ENCODE data around the gene PILRA. TPM values are rescaled to one million over a fixed set of nuclear protein-coding genes. Genes with fewer than 3 reads are reported as not detected.

Gene PILRA
- total RNA-seq, 1 experiment from 2014 or later = 1.8 TPM

GRCh38 chr7:100384628-100385294, 11.5 kb downstream of the PILRA start (continued):
- TF ChIP-seq GTF2I (CRISPR knock-in tag; conservative IDR thresholded peaks at IDR 0.05) = no peak
- no peak for TF ChIP-seq MAX (CRISPR knock-in tag; IDR thresholded peaks at IDR 0.05)
- TF ChIP-seq ATF2 (CRISPR knock-in tag; IDR thresholded peaks at IDR 0.05; ENCODE audit: borderline replicate concordance, low read depth) = no peak
- no peak for TF ChIP-seq ZNF219 (CRISPR knock-in tag; IDR thresholded peaks at IDR 0.05; ENCODE audit: borderline replicate concordance)
- TF ChIP-seq FOXJ3 (CRISPR knock-in tag; IDR thresholded peaks at IDR 0.05; ENCODE audit: borderline replicate concordance) = no peak
- TF ChIP-seq NFYB (CRISPR knock-in tag; conservative IDR thresholded peaks at IDR 0.05; ENCODE audit: low read depth) = no peak

GRCh38 chr7:100386940-100387339, 13.7 kb downstream of the PILRA start:
- CTCF ChIA-PET = interaction anchor here (0.9 to 3.6 kb wide), 3 partner anchors 11 to 69 kb away, joined by 3 to 10 read pairs (median 4); no protein-coding TSS in a partner anchor
- H3K27ac Mint-ChIP-seq = no peak overlapping the region
- TF ChIP-seq CTCF (IDR thresholded peaks at IDR 0.05) (no peak), AFF4 (CRISPR knock-in tag; IDR thresholded peaks at IDR 0.05; ENCODE audit: borderline replicate concordance) (no peak), KAT7 (CRISPR knock-in tag; IDR thresholded peaks at IDR 0.05; ENCODE audit: borderline replicate concordance) (no peak), NR2C2 (CRISPR knock-in tag; IDR thresholded peaks at IDR 0.05) (no peak), MLX (CRISPR knock-in tag; IDR thresholded peaks at IDR 0.05) (no peak), TP53 (CRISPR knock-in tag; IDR thresholded peaks at IDR 0.05) (no peak), ATF1 (CRISPR knock-in tag; IDR thresholded peaks at IDR 0.05) (no peak), NFE2L1 (CRISPR knock-in tag; IDR thresholded peaks at IDR 0.05) (no peak), E2F4 (CRISPR knock-in tag; IDR thresholded peaks at IDR 0.05; ENCODE audit: borderline replicate concordance, low read depth) (no peak)
- peaks cover 3% of the 10 kb centered on the region; the same call in 1 of the 2 replicates for H3K4me1 Mint-ChIP-seq
- ATAC-seq = no peak
- H3K36me3 Mint-ChIP-seq = no peaks in the 10 kb centered on the region
- H3K27me3 Mint-ChIP-seq (ENCODE audit: low read depth) = peaks cover 11% of the 10 kb centered on the region
- DNase-seq (ENCODE audit: low spot score) = no peak
- peaks cover 8% of the 10 kb centered on the region; the same call in 1 of the 2 replicates for H3K9me3 Mint-ChIP-seq
- POLR2A ChIA-PET = no interaction called here
- no peak overlapping the region for H3K4me3 Mint-ChIP-seq

Data from WTC11 (cell line).